GM12878 (cell line): ENCODE data around the gene GPRC5D. TPM values are rescaled to one million over a fixed set of nuclear protein-coding genes. Genes with fewer than 3 reads are reported as not detected.

Experiments used
- ATAC-seq: fragments of 200-7000 bp; cut with Tn5 transposase; 3 replicates; pipeline ENCODE4 v1.9.1; 2020; ENCODE audit warnings: mild to moderate bottlenecking, moderate library complexity
- BruUV-seq: library from RNA; stranded (reverse); fragments of 400-500 nt; replicated peaks from 2 replicates; lab custom pipeline; 2021; lab: Mats Ljungman, UMichigan
- CTCF ChIA-PET: fragments of 300-600 bp; sonication (Branson Sonifier 250); formaldehyde crosslinking; extraction: SDS; loops from one replicate; lab custom pipeline; 2021; ENCODE audit warnings: inconsistent platforms; lab: Yijun Ruan, JAX
- POLR2A ChIA-PET: fragments of 350-600 bp; formaldehyde crosslinking; extraction: SDS; loops from one replicate; lab custom pipeline; 2021; ENCODE audit warnings: inconsistent platforms; lab: Charles Lee
- RAD21 ChIA-PET: fragments of 300-600 bp; sonication (Branson Sonifier 250); formaldehyde crosslinking; loops from one replicate; lab custom pipeline; 2023; ENCODE audit warnings: antibody characterized with exemption; ENCODE audit not compliant: unreplicated experiment; lab: Charles Lee
- SMC1A ChIA-PET: fragments of 300-600 bp; sonication (Branson Sonifier 250); formaldehyde crosslinking; loops from one replicate; lab custom pipeline; 2023; ENCODE audit not compliant: unreplicated experiment, uncharacterized antibody; lab: Charles Lee
- DNase-seq: peaks from one replicate; pipeline ENCODE4 v3.0.0-alpha.2; 2011; ENCODE audit warnings: low read depth, low spot score
- FAIRE-seq: peaks from 3 replicates; lab custom pipeline; 2011; peaks lifted over from hg19 to GRCh38; lab: Jason Lieb, UNC
- H2AFZ ChIP-seq: 2 replicates; pipeline ENCODE4 v1.6.0; 2011; ENCODE audit warnings: low read depth, low read length, control low read depth; ENCODE audit not compliant: control insufficient read depth
- H3K27ac ChIP-seq: 2 replicates; pipeline ENCODE4 v1.5.1; 2011; ENCODE audit warnings: control low read depth; ENCODE audit not compliant: control insufficient read depth, insufficient read depth
- H3K27me3 ChIP-seq, 2 experiments: replicated peaks in 1 of 2; 2 replicates each; pipeline versions ENCODE4 v1.6.0 to v1.6.1; 2011; ENCODE audit warnings: low read length in 1 of 2; ENCODE audit not compliant: control insufficient read depth in 2 of 2, insufficient read depth in 2 of 2
- H3K36me3 ChIP-seq, 2 experiments: 2 replicates each; pipeline ENCODE4 v1.5.1; 2011; ENCODE audit warnings: low read length in 1 of 2; ENCODE audit not compliant: control insufficient read depth in 2 of 2, insufficient read depth in 2 of 2
- H3K4me1 ChIP-seq: 2 replicates; pipeline ENCODE4 v1.6.1; 2011; ENCODE audit warnings: mild to moderate bottlenecking, low read length, moderate library complexity, mixed read lengths; ENCODE audit not compliant: control insufficient read depth, insufficient read depth
- H3K4me2 ChIP-seq: 2 replicates; pipeline ENCODE4 v1.6.0; 2011; ENCODE audit warnings: control low read depth; ENCODE audit not compliant: control insufficient read depth, insufficient read depth
- H3K4me3 ChIP-seq: fragments of 200-600 bp; sonication (generic); 2 replicates; pipeline ENCODE4 v1.5.1; 2016
- H3K79me2 ChIP-seq: 2 replicates; pipeline ENCODE4 v1.6.0; 2011; ENCODE audit warnings: low read length; ENCODE audit not compliant: control insufficient read depth, insufficient read depth
- H3K9ac ChIP-seq: 2 replicates; pipeline ENCODE4 v1.8.0; 2011; ENCODE audit warnings: low read length, control low read depth, mixed read lengths; ENCODE audit not compliant: control insufficient read depth, insufficient read depth
- H3K9me3 ChIP-seq: replicated peaks from 3 replicates; pipeline ENCODE4 v1.5.1; 2011; ENCODE audit warnings: mild to moderate bottlenecking, low read length; ENCODE audit not compliant: control insufficient read depth, insufficient read depth
- H4K20me1 ChIP-seq: 2 replicates; pipeline ENCODE4 v1.6.0; 2011; ENCODE audit not compliant: control insufficient read depth, insufficient read depth
- CHD4 ChIP-seq: fragments of 200-600 bp; sonication (generic); IDR thresholded peaks from 2 replicates; pipeline ENCODE4 v1.6.1; 2016; ENCODE audit warnings: mild to moderate bottlenecking
- IRF4 ChIP-seq: IDR thresholded peaks from 2 replicates; pipeline ENCODE4 v1.6.1; 2011; ENCODE audit warnings: low read depth, low read length
- KAT2A ChIP-seq: conservative IDR thresholded peaks from 2 replicates; pipeline ENCODE4 v1.6.1; 2011; ENCODE audit warnings: low read depth, low read length; ENCODE audit not compliant: control insufficient read depth
- KLF5 ChIP-seq: fragments of 450-650 bp; IDR thresholded peaks from 2 replicates; pipeline ENCODE4 v1.6.1; 2014; ENCODE audit warnings: mild to moderate bottlenecking; ENCODE audit not compliant: partially characterized antibody
- LARP7 ChIP-seq: fragments of 450-650 bp; IDR thresholded peaks from 2 replicates; pipeline ENCODE4 v1.6.1; 2017; ENCODE audit warnings: mild to moderate bottlenecking
- MXI1 ChIP-seq: fragments of 150-350 bp; IDR thresholded peaks from 2 replicates; pipeline ENCODE4 v1.6.1; 2011; ENCODE audit warnings: low read depth, mild to moderate bottlenecking, inconsistent platforms, low read length, improper control_type of control experiment
- NFYB ChIP-seq: IDR thresholded peaks from 2 replicates; pipeline ENCODE4 v1.6.1; 2011; ENCODE audit warnings: low read depth, mild to moderate bottlenecking, low read length, improper control_type of control experiment, moderate library complexity; ENCODE audit not compliant: insufficient read depth
- PAX5 ChIP-seq: IDR thresholded peaks from 2 replicates; pipeline ENCODE4 v1.6.1; 2011; ENCODE audit warnings: low read depth, low read length, borderline replicate concordance
- RAD51 ChIP-seq: fragments of 450-650 bp; IDR thresholded peaks from 2 replicates; pipeline ENCODE4 v1.6.1; 2016; ENCODE audit warnings: moderate library complexity, mild to moderate bottlenecking, inconsistent platforms
- RBBP5 ChIP-seq: fragments of 200-600 bp; sonication (generic); conservative IDR thresholded peaks from 2 replicates; pipeline ENCODE4 v1.6.1; 2016
- SREBF2 ChIP-seq: IDR thresholded peaks from 2 replicates; pipeline ENCODE4 v1.6.1; 2012; ENCODE audit warnings: mild to moderate bottlenecking, low read length
- WGBS: methylation state at CpG from one replicate; pipeline ENCODE4 v1.1.6; 2016; ENCODE audit warnings: low lambda C conversion rate; ENCODE audit not compliant: insufficient replicate concordance, insufficient coverage; ENCODE audit errors: missing lambda C conversion rate; 5-methylcytosine and 5-hydroxymethylcytosine counted together
- in situ Hi-C: fragments of 300-500 bp; cut with MboI; formaldehyde crosslinking; loops from 9 replicates; pipeline ENCODE4 v1.14.3; 2018; ENCODE audit warnings: mixed read lengths
- intact Hi-C: fragments of 100-400 bp; cut with micrococcal nuclease; formaldehyde crosslinking; loops from one replicate; pipeline ENCODE4 v1.14.2; 2022; ENCODE audit not compliant: unreplicated experiment
- polyA plus RNA-seq, 11 experiments: library from polyadenylated mRNA; depleted of rRNA in 4 of 11; unstranded in 6 of 11; stranded (reverse) in 5 of 11; fragments of >200 nt; fragmentation: Nextera tagmentation in 4 of 11; fragmentation: Illumina TruSeq in 1 of 11; extraction: Ambion mirVana in 4 of 11; extraction: Trizol in 1 of 11; gene quantifications; 1 replicate in 1 of 11; 2 replicates in 10 of 11; pipeline versions ENCODE4 v1.2.1 to v1.2.3, GENCODE V29; 2011 to 2016; ENCODE audit warnings: inconsistent platforms in 2 of 11, missing spikeins in 2 of 11, low read depth in 1 of 11
- total RNA-seq, 4 experiments: library from RNA; depleted of rRNA in 3 of 4; stranded (reverse); fragments of >200 nt in 3 of 4; fragmentation: Illumina TruSeq in 1 of 4; extraction: Trizol in 1 of 4; gene quantifications; 2 replicates each; pipeline versions ENCODE4 v1.2.1 to v1.2.3, GENCODE V29; 2013 to 2021
- TF ChIP-seq, protein P1 (sequence below): fragments of 450-650 bp; IDR thresholded peaks from 2 replicates; pipeline ENCODE4 v1.6.1; 2017; ENCODE audit warnings: mild to moderate bottlenecking, low read depth, inconsistent platforms; ENCODE audit not compliant: poor library complexity, severe bottlenecking
- TF ChIP-seq, protein P2 (sequence below): fragments of 150-350 bp; IDR thresholded peaks from 2 replicates; pipeline ENCODE4 v1.6.1; 2014; ENCODE audit warnings: mild to moderate bottlenecking, low read depth, low read length

The GPRC5D gene
- total and polyA plus RNA-seq, 10 of the 15 experiments (the other 5 are each of a cell fraction or from before 2014, with no cell fraction given), result 0.18 to 0.90 (median 0.37) TPM; not detected in 3

DNA sequence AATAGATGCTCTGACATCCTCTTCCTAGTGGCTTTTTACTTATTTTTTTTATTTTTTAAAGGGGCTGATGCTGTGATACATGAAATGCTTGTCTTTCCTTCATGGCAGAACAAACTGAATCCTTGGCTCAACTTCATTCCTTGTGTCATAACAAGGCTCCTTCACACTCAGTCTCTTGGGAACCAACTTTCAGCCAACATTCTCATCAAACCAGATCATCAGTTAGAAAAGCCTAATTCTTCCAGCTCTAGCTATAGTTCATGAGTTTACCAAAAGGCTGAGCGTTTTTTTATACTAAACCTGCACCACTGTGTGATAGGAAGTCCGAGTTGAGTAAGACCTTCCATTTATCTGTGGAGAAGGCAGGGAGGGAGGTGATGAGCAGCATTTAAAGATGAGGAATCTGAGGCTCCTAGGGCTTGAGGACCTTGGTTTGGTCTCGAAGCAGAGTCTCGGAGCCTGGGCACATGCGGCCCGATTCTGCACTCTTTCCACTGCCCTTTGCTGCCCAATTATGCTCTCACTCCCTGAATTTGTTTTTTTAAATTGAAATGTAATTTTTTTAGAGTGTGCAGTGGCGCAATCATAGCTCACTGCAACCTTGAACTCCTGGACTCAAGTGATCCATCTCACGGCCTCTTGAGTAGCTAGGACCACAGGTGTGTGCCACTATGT is 8.2 kb downstream of the GPRC5D start:
- ChIA-PET CTCF (no interaction called here), POLR2A (no interaction called here)

More for the DNA sequence above, 8.2 kb downstream of the GPRC5D start:
- no peak for DNase-seq
- BruUV-seq, result no TSS peak
- Histone ChIP-seq H3K4me2 (no peak overlapping the region), H3K79me2 (no peaks in the 10 kb centered on the region), H3K4me1 (no peaks in the 10 kb centered on the region), H3K27ac (no peak overlapping the region), H4K20me1 (no peaks in the 10 kb centered on the region), H3K9ac (no peak overlapping the region), H2AFZ (no peak overlapping the region), H3K9me3 (no peaks in the 10 kb centered on the region), H3K4me3 (no peak overlapping the region), H3K27me3 (peaks cover 0 to 3% of the 10 kb centered on the region in 2 experiments; a peak in 2 of 4 replicates), H3K36me3 (no peaks in the 10 kb centered on the region)
- ATAC-seq, result no peak
- ChIA-PET RAD21 (no interaction called here), SMC1A (no interaction called here)
- no peak for FAIRE-seq
- WGBS, result 73% methylated on average over 8 of the region's 8 CpGs
- no peak for TF ChIP-seq PAX5
- TF ChIP-seq RBBP5, result no peak
- no peak for TF ChIP-seq SREBF2
- TF ChIP-seq LARP7, result no peak
- TF ChIP-seq RAD51, result no peak
- TF ChIP-seq KAT2A, result no peak
- TF ChIP-seq, protein P1, sequence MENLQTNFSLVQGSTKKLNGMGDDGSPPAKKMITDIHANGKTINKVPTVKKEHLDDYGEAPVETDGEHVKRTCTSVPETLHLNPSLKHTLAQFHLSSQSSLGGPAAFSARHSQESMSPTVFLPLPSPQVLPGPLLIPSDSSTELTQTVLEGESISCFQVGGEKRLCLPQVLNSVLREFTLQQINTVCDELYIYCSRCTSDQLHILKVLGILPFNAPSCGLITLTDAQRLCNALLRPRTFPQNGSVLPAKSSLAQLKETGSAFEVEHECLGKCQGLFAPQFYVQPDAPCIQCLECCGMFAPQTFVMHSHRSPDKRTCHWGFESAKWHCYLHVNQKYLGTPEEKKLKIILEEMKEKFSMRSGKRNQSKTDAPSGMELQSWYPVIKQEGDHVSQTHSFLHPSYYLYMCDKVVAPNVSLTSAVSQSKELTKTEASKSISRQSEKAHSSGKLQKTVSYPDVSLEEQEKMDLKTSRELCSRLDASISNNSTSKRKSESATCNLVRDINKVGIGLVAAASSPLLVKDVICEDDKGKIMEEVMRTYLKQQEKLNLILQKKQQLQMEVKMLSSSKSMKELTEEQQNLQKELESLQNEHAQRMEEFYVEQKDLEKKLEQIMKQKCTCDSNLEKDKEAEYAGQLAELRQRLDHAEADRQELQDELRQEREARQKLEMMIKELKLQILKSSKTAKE, result no peak
- TF ChIP-seq IRF4, result no peak
- TF ChIP-seq CHD4, result no peak
- TF ChIP-seq MXI1, result no peak
- TF ChIP-seq NFYB, result no peak
- TF ChIP-seq, protein P2, sequence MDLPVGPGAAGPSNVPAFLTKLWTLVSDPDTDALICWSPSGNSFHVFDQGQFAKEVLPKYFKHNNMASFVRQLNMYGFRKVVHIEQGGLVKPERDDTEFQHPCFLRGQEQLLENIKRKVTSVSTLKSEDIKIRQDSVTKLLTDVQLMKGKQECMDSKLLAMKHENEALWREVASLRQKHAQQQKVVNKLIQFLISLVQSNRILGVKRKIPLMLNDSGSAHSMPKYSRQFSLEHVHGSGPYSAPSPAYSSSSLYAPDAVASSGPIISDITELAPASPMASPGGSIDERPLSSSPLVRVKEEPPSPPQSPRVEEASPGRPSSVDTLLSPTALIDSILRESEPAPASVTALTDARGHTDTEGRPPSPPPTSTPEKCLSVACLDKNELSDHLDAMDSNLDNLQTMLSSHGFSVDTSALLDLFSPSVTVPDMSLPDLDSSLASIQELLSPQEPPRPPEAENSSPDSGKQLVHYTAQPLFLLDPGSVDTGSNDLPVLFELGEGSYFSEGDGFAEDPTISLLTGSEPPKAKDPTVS, result no peak
- no peak for TF ChIP-seq KLF5
- in situ Hi-C loops, result no loop called here
- intact Hi-C loops, result no loop called here
